Activated B cell treated with CpG ODN at 0.5 μM for 24 hours (primary cell): ENCODE results near the gene FAM78A. TPM values are rescaled to one million over a fixed set of nuclear protein-coding genes. Genes with fewer than 3 reads are reported as not detected.
A peak's percentile ranks its signal among the peaks of the same experiment; 100 is the strongest.

Source experiments
- ATAC-seq: fragments of 200-7000 bp; cut with Tn5 transposase; one replicate; pipeline ENCODE4 v1.10.0; 2021; ENCODE audit warnings: low read depth, mild to moderate bottlenecking, moderate library complexity
- CTCF ChIA-PET: fragments of 350-600 bp; sonication (Branson Sonifier 250); formaldehyde crosslinking; loops from one replicate; lab custom pipeline; 2021; ENCODE audit warnings: antibody characterized with exemption; lab: Charles Lee
- POLR2A ChIA-PET: fragments of 350-600 bp; sonication (Branson Sonifier 250); formaldehyde crosslinking; loops from one replicate; lab custom pipeline; 2021; ENCODE audit warnings: antibody characterized with exemption; lab: Charles Lee
- DNase-seq: peaks from one replicate; pipeline ENCODE4 v3.0.0; 2022
- H3K27ac Mint-ChIP-seq: one replicate; pipeline ENCODE4 v1.8.0; 2020; ENCODE audit warnings: mixed read lengths
- H3K27me3 Mint-ChIP-seq: one replicate; pipeline ENCODE4 v1.8.0; 2021; ENCODE audit warnings: mixed read lengths
- H3K36me3 Mint-ChIP-seq: one replicate; pipeline ENCODE4 v1.8.0; 2021; ENCODE audit warnings: low read depth, mixed read lengths
- H3K4me1 Mint-ChIP-seq: one replicate; pipeline ENCODE4 v1.8.0; 2021; ENCODE audit warnings: mixed read lengths
- H3K4me3 Mint-ChIP-seq: one replicate; pipeline ENCODE4 v1.8.0; 2020; ENCODE audit warnings: mild to moderate bottlenecking, mixed read lengths
- H3K9me3 Mint-ChIP-seq: one replicate; pipeline ENCODE4 v1.8.0; 2020; ENCODE audit warnings: mixed read lengths
- intact Hi-C: fragments of 100-400 bp; cut with micrococcal nuclease; formaldehyde crosslinking; loops from one replicate; pipeline ENCODE4 v1.15.1; 2024
- total RNA-seq: library from RNA; stranded (reverse); gene quantifications from 2 replicates; pipeline ENCODE4 v1.2.3, GENCODE V29; 2022
- TF ChIP-seq, protein P1 (sequence below): fragments of 200-600 bp; IDR thresholded peaks from one replicate; pipeline ENCODE4 v1.8.0; 2022; ENCODE audit warnings: antibody characterized with exemption, mild to moderate bottlenecking

FAM78A gene
- total RNA-seq, 1 donor from 2014 or later, result 22.9 TPM

- H3K27me3 Mint-ChIP-seq, result no peaks in the 10 kb centered on the region
- ATAC-seq, result no peak
- H3K4me1 Mint-ChIP-seq, result peaks cover 51% of the 10 kb centered on the region
- intact Hi-C loops, result no loop called here
- no peak for DNase-seq
- no peaks in the 10 kb centered on the region for H3K9me3 Mint-ChIP-seq
- H3K4me3 Mint-ChIP-seq, result no peak overlapping the region
- POLR2A ChIA-PET, result interaction anchor here (0.5 to 14.9 kb wide), 3 partner anchors 14 to 179 kb away, joined by 7 to 593 read pairs (median 14); partner anchors contain the start of gene FAM78A
- TF ChIP-seq, protein P1, sequence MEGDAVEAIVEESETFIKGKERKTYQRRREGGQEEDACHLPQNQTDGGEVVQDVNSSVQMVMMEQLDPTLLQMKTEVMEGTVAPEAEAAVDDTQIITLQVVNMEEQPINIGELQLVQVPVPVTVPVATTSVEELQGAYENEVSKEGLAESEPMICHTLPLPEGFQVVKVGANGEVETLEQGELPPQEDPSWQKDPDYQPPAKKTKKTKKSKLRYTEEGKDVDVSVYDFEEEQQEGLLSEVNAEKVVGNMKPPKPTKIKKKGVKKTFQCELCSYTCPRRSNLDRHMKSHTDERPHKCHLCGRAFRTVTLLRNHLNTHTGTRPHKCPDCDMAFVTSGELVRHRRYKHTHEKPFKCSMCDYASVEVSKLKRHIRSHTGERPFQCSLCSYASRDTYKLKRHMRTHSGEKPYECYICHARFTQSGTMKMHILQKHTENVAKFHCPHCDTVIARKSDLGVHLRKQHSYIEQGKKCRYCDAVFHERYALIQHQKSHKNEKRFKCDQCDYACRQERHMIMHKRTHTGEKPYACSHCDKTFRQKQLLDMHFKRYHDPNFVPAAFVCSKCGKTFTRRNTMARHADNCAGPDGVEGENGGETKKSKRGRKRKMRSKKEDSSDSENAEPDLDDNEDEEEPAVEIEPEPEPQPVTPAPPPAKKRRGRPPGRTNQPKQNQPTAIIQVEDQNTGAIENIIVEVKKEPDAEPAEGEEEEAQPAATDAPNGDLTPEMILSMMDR, result no peak
- H3K36me3 Mint-ChIP-seq, result peaks cover 35% of the 10 kb centered on the region
- H3K27ac Mint-ChIP-seq, result no peak overlapping the region
- CTCF ChIA-PET, result no interaction called here
Observed at GRCh38 chr9:131259916-131260597, 16.3 kb downstream of the FAM78A start.

GRCh38 chr9:131259432-131259898, 16.8 kb downstream of the FAM78A start:
- TF ChIP-seq, protein P1, result no peak
- H3K9me3 Mint-ChIP-seq, result no peaks in the 10 kb centered on the region
- DNase-seq, result no peak
- intact Hi-C loops, result no loop called here
- H3K27me3 Mint-ChIP-seq, result no peaks in the 10 kb centered on the region
- H3K4me1 Mint-ChIP-seq, result peaks cover 51% of the 10 kb centered on the region
- ChIA-PET CTCF (interaction anchor here (0.5 kb wide), 1 partner anchor 17 kb away, joined by 3 read pairs; no protein-coding TSS in a partner anchor), POLR2A (interaction anchor here (0.5 to 14.9 kb wide), 3 partner anchors 15 to 179 kb away, joined by 7 to 593 read pairs (median 14); partner anchors contain the start of gene FAM78A)
- H3K4me3 Mint-ChIP-seq, result no peak overlapping the region
- H3K27ac Mint-ChIP-seq, result peak overlapping the region; percentile 46
- ATAC-seq, result no peak
- peaks cover 33% of the 10 kb centered on the region for H3K36me3 Mint-ChIP-seq

DNA sequence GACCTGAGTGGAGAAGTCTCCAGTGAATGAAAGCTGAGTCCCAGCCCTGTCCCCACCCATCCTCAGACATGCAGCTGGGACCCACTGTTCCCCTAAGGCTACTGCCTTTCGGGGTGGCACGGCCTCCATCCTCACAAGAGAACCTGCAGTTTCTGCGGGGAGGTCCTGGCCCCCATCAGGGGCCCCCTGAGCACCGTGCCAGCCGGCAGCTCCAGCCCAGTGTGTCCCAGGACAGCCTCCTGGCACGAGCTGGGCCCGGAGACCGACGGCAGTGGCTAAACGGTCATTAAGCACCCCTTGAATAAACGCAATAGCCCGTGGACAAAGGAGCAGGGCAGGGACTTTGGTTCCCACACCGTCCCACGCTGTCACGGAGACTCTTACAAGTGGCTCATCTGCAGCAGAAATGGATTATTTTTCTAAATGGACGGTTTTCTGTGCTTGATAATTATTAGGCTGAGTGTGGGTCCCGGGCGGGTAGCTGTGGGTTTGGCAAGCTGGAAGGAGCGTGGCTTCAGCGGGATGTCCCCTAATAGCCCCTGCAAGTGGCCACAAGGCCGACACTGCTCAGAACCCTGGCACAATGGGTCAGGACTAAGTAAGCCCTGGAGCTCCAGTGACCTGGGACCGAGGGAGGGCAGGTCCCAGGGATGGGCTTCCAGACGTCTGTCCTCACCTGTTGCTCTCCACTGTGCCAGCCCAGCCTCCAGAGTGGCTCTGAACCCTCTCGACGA, 17.4 kb downstream of the FAM78A start:
- H3K4me1 Mint-ChIP-seq, result peaks cover 51% of the 10 kb centered on the region
- TF ChIP-seq, protein P1, result no peak
- H3K36me3 Mint-ChIP-seq, result peaks cover 30% of the 10 kb centered on the region
- no peak for DNase-seq
- intact Hi-C loops, result no loop called here
- H3K27me3 Mint-ChIP-seq, result no peaks in the 10 kb centered on the region
- no peak overlapping the region for H3K27ac Mint-ChIP-seq
- ChIA-PET POLR2A (interaction anchor here (0.7 to 14.9 kb wide), 2 partner anchors 16 to 180 kb away, joined by 14 to 593 read pairs; partner anchors contain the start of gene FAM78A), CTCF (interaction anchor here (0.5 kb wide), 1 partner anchor 16 kb away, joined by 3 read pairs; no protein-coding TSS in a partner anchor)
- H3K4me3 Mint-ChIP-seq, result no peak overlapping the region
- no peak for ATAC-seq
- H3K9me3 Mint-ChIP-seq, result no peaks in the 10 kb centered on the region

- H3K4me3 Mint-ChIP-seq, result no peak overlapping the region
- no peak for ATAC-seq
- H3K9me3 Mint-ChIP-seq, result no peaks in the 10 kb centered on the region
- TF ChIP-seq, protein P1, result no peak
- H3K36me3 Mint-ChIP-seq, result peaks cover 29% of the 10 kb centered on the region
- peak overlapping the region; percentile 100 for H3K27ac Mint-ChIP-seq
- no peak for DNase-seq
- intact Hi-C loops, result no loop called here
- ChIA-PET CTCF (interaction anchor here (1.3 to 2.3 kb wide), 2 partner anchors 10 kb away, joined by 4 to 9 read pairs; no protein-coding TSS in a partner anchor), POLR2A (interaction anchor here (9.8 to 14.9 kb wide), 2 partner anchors 16 to 21 kb away, joined by 128 to 593 read pairs; partner anchors contain the start of gene FAM78A)
- no peaks in the 10 kb centered on the region for H3K27me3 Mint-ChIP-seq
- H3K4me1 Mint-ChIP-seq, result peaks cover 52% of the 10 kb centered on the region
Observed at GRCh38 chr9:131258186-131258585, 18.1 kb downstream of the FAM78A start.
